Activated naive CD4-positive, alpha-beta T cell treated with anti-CD3 and anti-CD28 coated beads, Interleukin-2, amount 50 U/mL, for 72 hours (primary cell): Measurements from ENCODE around the gene MANSC4. TPM values are rescaled to one million over a fixed set of nuclear protein-coding genes. Genes with fewer than 3 reads are reported as not detected.

Source experiments
- ATAC-seq, 2 donors: fragments of 150-1000 bp; cut with Tn5 transposase; 2 replicates each; pipeline ENCODE4 v1.10.0; 2021; ENCODE audit warnings: mild to moderate bottlenecking in 2 of 2, moderate library complexity in 2 of 2
- DNase-seq, 2 donors: peaks; one replicate each; pipeline ENCODE4 v3.0.0; 2021 to 2022; ENCODE audit warnings: low spot score in 2 of 2
- H3K27ac Mint-ChIP-seq, 2 donors: one replicate each; pipeline ENCODE4 v1.8.0; 2022; ENCODE audit warnings: mild to moderate bottlenecking in 2 of 2, mixed read lengths in 2 of 2
- H3K36me3 Mint-ChIP-seq, 2 donors: one replicate each; pipeline ENCODE4 v1.8.0; 2022; ENCODE audit warnings: mixed read lengths in 2 of 2
- H3K9me3 Mint-ChIP-seq, 2 donors: one replicate each; pipeline ENCODE4 v1.8.0; 2022; ENCODE audit warnings: mixed read lengths in 2 of 2
- total RNA-seq, 2 donors: library from RNA; stranded (reverse); gene quantifications; one replicate each; pipeline ENCODE4 v1.2.3, GENCODE V29; 2022

Gene MANSC4
- total RNA-seq, 2 donors from 2014 or later: not detected

DNA sequence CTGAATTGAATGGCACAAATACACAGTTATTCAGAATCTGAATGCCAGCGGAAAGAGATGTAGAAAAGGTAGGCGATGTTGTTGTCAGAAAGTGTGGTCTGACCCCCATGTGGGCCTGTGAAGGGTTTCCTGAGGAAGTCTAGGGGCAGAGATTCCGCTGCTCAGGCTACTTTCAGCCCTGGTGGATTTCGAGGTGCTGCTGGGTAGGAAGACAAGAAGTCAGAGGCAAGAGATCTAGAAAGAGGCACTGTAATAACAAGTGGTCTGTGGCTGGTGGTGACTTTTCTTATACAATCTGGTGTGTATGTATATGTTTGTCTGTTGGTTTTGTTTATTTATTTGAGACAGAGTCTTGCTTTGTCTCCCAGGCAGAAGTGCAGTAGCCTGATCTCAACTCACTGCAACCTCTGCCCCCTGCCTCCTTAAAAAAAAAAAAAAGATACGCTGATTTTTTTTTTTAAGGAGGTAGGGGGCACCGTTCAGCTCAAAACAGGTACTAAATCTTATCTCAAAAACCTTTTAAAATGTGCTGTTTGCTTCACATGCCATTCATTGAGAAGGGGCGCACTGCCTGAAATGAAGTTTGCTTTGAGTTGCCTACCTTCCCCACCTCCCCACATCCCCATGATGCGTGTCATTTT is 27.1 kb upstream of the MANSC4 start:
- ATAC-seq: peak; percentile 8 to 30
- Mint-ChIP-seq H3K36me3 (no peaks in the 10 kb centered on the region), H3K27ac (no peak overlapping the region), H3K9me3 (peaks cover 3 to 5% of the 10 kb centered on the region in 2 donors)
- no peak for DNase-seq

DNA sequence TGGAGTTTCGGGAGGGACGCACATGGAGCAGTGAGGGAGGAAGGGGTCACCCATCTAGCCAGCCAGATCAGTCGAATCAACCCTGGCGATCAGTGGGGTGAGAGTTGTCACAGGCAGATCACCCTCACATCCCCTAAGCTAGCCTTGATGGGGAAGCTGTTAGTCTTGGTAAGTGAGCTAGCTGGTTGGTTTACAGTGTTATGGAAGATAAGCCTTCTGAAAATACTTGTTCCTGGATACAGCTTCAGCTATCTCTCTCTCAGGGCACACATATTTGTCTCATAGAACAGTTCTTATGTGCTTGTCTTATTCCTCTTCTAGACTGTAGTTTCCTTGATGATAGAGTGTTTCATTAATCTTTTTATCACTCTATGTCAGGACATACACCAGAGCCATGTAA is 26.2 kb upstream of the MANSC4 start:
- no peak for ATAC-seq
- Mint-ChIP-seq H3K27ac (no peak overlapping the region), H3K36me3 (peaks cover 0 to 3% of the 10 kb centered on the region in 2 donors), H3K9me3 (peaks cover 3 to 5% of the 10 kb centered on the region in 2 donors)
- no peak for DNase-seq

DNA sequence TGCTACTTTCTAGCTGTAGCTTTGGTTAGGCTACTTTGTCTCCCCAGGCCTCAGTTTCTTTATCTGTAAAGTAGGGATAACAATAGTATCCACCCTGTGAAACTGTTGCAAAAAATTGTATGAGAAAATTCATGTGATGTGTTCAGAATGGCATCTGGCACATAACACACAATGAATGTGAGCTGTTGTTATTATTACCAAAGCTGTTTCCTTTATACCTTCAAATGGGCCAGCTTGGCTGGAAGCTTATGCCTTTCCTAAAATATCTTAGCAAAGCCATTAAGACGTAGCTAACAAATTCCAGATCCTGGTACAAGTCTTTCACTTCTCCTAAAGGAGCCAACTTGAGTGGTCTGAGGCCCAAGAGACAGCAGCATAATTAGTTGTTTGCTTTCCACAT is 25.2 kb upstream of the MANSC4 start:
- peaks cover 0 to 9% of the 10 kb centered on the region in 2 donors for H3K36me3 Mint-ChIP-seq
- DNase-seq (no peak), ATAC-seq (no peak)
- H3K9me3 Mint-ChIP-seq: peaks cover 3 to 5% of the 10 kb centered on the region in 2 donors
- H3K27ac Mint-ChIP-seq: no peak overlapping the region

DNA sequence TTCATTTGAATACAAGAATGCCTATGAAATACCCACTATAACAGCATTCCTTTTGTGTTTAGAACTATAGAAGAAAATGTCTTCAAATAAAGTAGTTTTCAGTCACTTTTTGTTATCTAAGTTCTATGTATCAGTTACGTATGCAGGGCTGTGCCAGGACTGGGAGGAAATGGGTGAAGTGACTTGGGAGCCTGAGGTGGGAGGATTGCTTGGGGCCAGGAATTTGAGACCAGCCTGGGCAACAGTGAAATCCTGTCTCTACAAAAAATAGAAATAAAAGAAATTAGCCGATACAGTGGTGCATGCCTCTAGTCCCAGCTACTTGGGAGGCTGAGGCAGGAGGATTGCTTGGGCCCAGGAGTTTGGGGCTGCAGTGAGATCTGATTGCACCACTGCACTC is 22.9 kb upstream of the MANSC4 start:
- ATAC-seq (no peak), DNase-seq (no peak)
- Mint-ChIP-seq H3K36me3 (peaks cover 0 to 9% of the 10 kb centered on the region in 2 donors), H3K9me3 (peaks cover 3% of the 10 kb centered on the region in 2 donors), H3K27ac (peak overlapping the region in 1 of 2 donors; percentile 86)

DNA sequence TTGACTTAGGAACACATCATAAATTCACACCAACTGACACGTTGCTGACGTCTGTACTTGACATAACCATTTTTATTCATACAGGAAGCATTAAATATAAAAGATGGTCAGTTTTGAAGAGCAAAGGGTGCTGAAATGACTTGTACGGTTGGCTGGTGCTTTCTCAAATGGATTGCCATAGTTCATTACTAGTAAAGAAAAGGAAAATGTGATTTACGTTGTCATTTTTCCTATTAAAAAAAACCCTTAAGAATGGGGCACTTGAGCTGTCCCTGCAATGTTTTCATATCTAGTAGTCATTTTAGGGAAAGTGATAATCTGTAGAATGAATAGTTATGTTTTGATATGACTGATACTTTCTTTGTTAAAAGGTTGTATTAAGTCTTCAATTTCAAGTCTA is 22.5 kb upstream of the MANSC4 start:
- DNase-seq: no peak

DNA sequence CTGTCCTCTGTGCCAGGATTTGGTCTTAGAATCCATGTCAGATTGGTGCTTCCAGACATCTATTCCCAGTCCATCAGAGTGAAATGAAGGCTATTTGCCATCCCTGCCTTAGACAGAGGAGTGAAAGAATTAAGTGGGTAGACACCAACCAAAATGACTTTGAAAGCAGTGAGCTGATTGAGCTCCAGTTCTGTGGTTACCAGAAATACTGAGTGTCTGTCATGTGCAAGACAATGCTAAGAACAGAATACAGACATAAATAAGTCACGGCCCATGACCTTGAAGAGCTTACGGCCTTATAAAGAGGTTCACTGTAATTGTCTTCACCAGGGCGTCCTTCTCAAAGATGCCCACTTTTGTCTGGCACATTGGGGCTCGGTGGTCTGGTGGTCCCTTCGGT is 21.6 kb upstream of the MANSC4 start:
- peak overlapping the region; percentile 72 to 99 for H3K27ac Mint-ChIP-seq
- H3K36me3 Mint-ChIP-seq: peaks cover 13 to 18% of the 10 kb centered on the region in 2 donors
- DNase-seq: no peak
- H3K9me3 Mint-ChIP-seq: no peaks in the 10 kb centered on the region
- ATAC-seq: peak; percentile 15 to 52

More for the DNA sequence above, 22.5 kb upstream of the MANSC4 start:
- no peaks in the 10 kb centered on the region for H3K9me3 Mint-ChIP-seq
- peak; percentile 69 to 82 for ATAC-seq
- H3K36me3 Mint-ChIP-seq: peaks cover 4 to 13% of the 10 kb centered on the region in 2 donors
- peak overlapping the region; percentile 72 to 99 for H3K27ac Mint-ChIP-seq

DNA sequence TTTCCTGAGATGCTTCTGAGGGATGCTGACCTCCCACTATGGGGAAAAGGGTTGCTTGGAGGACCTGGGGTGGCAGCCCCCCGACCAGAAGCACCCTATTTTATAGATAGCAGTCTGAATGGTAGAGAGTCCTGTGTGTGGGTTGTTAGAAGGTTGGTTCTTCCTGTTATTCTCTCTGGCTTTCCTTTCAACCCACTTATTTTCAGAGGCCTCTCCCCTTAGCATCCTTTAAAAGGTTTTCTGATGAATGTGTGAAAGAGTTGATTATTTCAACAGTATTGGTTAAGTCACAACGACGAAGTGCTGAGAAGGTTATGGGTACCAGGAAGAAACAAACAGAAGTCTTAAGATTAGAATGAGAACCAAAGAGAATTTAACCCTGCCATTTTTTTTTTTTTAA is 20.8 kb upstream of the MANSC4 start:
- H3K36me3 Mint-ChIP-seq: peaks cover 14 to 18% of the 10 kb centered on the region in 2 donors
- DNase-seq (no peak), ATAC-seq (peak in 1 of 2 donors; percentile 43)
- H3K9me3 Mint-ChIP-seq: no peaks in the 10 kb centered on the region
- H3K27ac Mint-ChIP-seq: peak overlapping the region; percentile 32 to 88

DNA sequence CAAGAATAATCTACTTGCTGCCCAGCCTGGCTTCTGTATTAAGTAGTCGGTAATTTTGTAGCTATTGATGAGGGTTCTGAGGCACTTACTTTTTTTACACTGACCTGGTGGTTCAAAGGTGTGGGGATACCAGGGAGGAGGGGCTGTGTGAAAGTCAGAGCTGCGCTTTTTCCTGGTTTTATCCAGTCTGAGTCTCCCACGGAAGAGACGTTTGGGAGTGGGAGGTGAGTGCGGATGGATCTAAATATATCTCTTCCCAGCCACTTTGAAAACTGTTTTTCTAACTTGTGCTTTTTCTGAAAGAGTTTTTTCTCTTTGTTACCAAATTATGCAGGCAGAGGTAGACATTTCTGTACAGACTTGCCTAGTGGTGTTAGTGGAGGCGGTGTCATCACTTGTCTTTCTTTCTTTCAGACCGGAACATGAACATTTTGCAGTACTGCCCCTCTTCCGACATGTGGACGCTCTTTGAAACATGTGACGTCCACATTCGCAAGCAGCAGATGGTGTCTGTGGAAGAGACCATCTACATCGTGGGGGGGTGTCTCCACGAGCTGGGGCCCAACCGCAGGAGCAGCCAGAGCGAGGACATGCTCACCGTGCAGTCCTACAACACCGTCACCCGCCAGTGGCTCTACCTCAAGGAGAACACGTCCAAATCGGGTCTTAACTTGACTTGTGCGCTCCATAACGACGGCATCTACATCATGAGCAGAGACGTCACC is 17.4 kb upstream of the MANSC4 start:
- H3K27ac Mint-ChIP-seq: no peak overlapping the region
- H3K36me3 Mint-ChIP-seq: peaks cover 18 to 24% of the 10 kb centered on the region in 2 donors
- no peaks in the 10 kb centered on the region for H3K9me3 Mint-ChIP-seq
- DNase-seq (no peak), ATAC-seq (no peak)

DNA sequence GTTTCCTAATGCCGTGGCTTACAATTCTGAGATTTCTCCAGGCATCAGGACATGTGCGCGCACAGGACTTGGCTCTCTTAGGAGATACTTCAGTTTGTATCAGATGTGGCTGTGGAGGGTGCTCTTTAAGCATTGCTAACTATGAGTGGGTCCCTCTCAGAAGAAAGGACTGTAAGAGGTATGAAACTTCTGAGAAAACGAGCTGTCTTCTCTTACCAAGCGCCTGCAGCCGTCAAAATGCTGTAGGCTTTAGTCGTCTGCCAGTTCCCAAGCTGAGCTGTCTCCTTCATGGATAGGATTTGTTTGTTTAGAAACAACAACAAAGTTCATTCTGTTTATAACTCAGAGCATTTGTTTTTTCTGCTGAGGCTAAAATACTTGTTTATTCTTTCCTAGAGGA is 16.1 kb upstream of the MANSC4 start:
- Mint-ChIP-seq H3K9me3 (no peaks in the 10 kb centered on the region), H3K27ac (no peak overlapping the region), H3K36me3 (peaks cover 29 to 32% of the 10 kb centered on the region in 2 donors)
- DNase-seq: no peak
- no peak for ATAC-seq

DNA sequence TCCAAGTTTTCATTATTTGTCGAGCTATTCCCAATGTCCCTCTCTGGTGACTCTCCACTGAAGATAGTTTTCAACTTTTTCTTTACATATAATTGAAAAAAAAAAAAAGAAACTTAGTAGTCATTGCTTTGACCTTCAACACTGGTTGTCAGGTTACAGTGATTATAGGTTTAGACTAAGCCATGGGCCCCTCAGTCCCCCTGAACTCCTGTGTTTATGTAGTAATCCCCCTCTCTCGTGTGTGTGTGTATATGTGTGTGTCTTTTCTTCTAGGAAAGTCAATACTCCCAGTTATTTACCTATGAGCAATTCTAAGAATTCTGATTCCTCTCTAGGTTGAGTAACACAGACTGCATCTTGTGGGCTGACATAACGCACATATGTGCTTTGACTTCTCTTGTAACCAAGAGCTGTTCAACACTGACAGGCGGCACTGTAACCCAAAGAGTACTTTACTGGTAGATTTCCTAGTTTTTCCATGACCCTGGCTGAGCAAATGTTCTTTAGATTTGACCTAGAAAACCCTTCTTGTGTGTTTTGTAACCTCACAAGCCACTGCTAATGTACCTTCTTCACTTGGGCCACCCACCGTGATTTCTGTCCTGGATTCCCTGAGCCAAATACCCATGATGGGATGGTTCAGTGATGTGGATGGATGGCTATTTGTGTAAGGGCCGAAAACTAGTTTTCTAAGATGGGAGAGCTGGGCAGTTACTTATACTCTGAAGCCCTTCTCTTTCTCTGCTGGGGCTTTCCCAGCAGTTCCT is 15.0 kb upstream of the MANSC4 start:
- DNase-seq: no peak
- Mint-ChIP-seq H3K27ac (peak overlapping the region in 1 of 2 donors; percentile 63), H3K9me3 (no peaks in the 10 kb centered on the region), H3K36me3 (peaks cover 28 to 30% of the 10 kb centered on the region in 2 donors)
- peak; percentile 31 to 86 for ATAC-seq

DNA sequence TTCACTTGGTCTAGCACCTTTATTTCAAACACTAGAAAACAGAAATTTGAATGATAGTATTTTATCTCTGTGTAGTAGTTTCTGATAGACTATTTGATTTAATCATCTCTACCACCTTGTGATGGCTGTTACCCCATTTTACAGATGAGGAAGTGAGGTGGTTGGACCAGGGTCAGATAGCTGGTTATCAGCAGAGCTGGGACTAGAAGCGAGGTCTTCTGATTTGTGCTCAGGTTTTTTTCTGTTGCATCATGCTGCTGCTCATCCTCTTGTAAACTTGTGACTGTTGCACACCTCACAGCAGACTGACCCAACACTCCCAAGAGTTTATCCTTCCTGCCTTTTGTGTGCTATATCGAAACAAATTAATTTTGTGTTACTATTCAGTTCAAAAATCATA is 10.1 kb upstream of the MANSC4 start:
- H3K9me3 Mint-ChIP-seq: no peaks in the 10 kb centered on the region
- no peak overlapping the region for H3K27ac Mint-ChIP-seq
- DNase-seq (no peak), ATAC-seq (no peak)
- H3K36me3 Mint-ChIP-seq: peaks cover 15 to 19% of the 10 kb centered on the region in 2 donors

DNA sequence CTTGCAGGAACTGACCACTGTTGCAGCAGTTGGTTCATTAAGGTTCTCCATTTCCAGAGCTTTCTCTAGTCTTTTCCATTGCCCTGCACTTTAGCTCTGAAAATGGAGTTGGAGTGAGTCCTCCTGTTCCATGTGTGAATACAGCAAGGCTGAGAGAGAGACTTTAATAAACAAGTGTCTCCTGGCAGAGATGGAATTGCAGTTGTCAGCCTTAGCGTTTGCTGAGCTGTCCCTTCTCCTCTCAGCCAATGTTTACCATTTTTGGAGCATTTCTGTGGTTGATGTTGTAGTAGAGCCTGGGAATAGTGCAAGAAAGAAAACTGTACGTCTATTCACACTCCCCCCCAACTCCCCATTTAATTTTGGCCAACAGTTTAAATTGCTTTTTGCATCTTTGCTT is 7.5 kb upstream of the MANSC4 start:
- DNase-seq: no peak
- H3K27ac Mint-ChIP-seq: no peak overlapping the region
- no peaks in the 10 kb centered on the region for H3K9me3 Mint-ChIP-seq
- peaks cover 12 to 19% of the 10 kb centered on the region in 2 donors for H3K36me3 Mint-ChIP-seq
- no peak for ATAC-seq

DNA sequence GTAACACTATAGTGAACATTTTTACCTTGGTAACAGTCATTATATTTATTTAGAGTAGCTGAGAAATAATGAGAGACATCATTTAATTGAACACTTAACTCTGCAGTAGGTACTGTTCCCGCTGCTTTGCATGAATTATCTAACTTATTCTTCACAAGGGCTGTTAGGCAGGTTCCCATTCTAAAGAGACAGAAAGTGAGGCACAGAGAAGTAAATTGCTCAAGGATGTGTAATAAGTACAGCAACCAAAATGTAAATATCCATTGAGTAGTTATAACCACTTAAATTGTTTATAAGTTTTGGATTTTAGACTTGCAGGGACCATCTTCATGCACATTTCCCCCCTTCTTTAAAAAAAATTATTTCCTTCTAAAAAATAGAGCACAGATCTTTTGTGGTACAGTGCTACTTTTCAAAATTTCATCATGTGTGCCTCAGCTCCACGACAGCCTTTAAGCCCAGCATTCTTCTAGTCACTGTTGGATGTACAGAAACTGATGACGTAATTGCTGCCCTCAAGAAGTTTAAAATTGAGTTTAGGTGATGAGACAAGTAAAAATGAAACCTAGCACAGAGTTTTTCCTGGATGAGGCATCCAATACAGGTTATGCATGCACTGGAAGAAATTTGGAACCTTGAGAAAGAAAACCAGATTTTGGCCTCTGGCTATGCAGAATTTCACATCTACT is 6.0 kb upstream of the MANSC4 start:
- H3K27ac Mint-ChIP-seq: peak overlapping the region in 1 of 2 donors; percentile 23

DNA sequence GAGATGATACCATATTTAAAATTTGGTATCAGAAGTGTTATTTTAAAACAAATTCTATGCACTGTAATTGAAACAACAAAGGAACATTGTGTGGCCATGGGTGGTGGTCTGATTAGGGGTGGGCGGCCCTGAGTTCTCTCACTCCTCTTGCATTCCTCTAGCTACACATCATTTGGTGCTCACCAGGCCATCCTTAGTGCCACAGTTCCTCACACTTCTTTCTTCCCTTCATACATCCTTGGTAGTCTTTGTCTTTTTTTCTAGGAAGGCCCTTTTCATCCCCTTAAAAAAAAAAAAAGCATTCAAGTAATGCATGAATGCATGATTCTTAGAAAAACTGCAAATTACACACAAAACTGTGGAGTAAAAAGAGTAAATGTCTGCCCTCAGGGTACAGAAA is 2.4 kb upstream of the MANSC4 start:
- peaks cover 14 to 17% of the 10 kb centered on the region in 2 donors for H3K36me3 Mint-ChIP-seq
- no peak for ATAC-seq
- no peak for DNase-seq

More for the DNA sequence above, 6.0 kb upstream of the MANSC4 start:
- DNase-seq (no peak), ATAC-seq (peak; percentile 56 to 88)
- Mint-ChIP-seq H3K36me3 (peaks cover 7 to 18% of the 10 kb centered on the region in 2 donors), H3K9me3 (no peaks in the 10 kb centered on the region)

DNA sequence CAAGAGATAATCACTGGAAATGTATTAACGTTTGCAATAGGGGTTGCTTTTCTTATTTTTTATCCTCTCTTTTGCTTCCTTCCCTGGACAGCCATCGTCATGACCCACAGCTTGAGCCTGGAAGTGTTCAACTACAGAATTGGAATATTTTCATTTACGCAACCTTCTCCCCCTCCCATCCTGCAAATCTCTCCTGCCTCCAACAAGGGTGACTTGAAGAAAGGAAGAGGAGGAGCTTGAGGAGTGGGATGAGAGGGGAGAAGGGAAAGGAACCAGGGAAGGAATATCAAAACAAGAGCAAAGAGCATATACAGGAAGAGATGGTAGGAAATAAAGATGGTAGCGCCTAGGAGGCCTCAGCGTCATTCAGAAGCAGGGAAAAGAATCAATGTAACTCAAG is 1.6 kb upstream of the MANSC4 start:
- Mint-ChIP-seq H3K27ac (peak overlapping the region in 1 of 2 donors; percentile 60), H3K36me3 (peaks cover 14 to 17% of the 10 kb centered on the region in 2 donors), H3K9me3 (no peaks in the 10 kb centered on the region)
- DNase-seq (no peak), ATAC-seq (no peak)

More for the DNA sequence above, 2.4 kb upstream of the MANSC4 start:
- H3K9me3 Mint-ChIP-seq: no peaks in the 10 kb centered on the region
- no peak overlapping the region for H3K27ac Mint-ChIP-seq

DNA sequence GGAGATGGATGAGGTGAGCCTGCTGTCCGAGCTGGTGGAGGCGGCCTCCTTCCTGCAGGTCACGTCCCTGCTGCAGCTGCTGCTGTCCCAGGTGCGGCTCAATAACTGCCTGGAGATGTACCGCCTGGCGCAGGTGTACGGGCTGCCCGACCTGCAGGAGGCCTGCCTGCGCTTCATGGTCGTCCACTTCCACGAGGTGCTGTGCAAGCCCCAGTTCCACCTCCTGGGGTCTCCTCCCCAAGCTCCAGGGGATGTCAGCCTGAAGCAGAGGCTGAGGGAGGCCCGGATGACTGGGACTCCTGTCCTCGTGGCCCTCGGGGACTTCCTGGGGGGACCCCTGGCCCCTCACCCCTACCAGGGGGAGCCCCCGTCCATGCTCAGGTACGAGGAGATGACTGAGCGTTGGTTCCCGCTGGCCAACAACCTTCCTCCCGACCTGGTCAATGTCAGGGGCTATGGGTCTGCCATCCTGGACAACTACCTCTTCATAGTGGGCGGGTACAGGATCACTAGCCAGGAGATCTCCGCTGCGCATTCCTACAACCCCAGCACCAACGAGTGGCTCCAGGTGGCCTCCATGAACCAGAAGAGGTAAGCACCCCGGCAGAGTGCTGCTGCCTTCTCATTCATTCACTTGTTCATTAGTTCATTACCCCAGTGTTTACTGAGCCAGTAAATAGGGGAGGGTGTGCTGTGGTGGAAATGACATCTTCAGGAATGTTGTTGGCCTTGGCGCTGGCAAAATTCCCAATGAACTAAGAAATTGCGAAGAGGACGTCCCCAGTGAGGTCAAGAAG is 774 bp upstream of the MANSC4 start:
- Mint-ChIP-seq H3K9me3 (no peaks in the 10 kb centered on the region), H3K36me3 (peaks cover 14 to 17% of the 10 kb centered on the region in 2 donors), H3K27ac (peak overlapping the region; percentile 25 to 60)
- ATAC-seq (peak; percentile 37 to 49), DNase-seq (no peak)
